Measurements from ENCODE around the gene DMD.

DNA sequence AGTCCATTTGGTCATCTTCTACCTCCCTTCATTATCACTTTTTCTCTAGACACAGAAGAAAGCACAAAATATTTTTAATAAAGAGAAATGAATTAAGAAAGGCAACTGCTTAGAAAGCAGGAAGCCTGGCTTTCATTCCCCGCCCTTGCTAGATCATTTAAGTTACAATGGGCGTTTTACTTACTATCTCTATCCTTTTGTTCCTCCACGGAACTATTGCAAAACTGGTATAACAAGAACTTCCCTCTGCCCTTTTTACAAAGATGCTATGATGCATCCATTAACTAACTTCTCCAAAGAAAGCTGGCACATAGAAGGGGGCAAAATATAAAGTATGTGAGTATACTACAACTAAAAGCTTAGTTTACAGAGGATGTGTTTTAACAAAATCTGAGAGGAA, 1705.0 kb downstream of the DMD start:
- TF ChIP-seq, protein P1, sequence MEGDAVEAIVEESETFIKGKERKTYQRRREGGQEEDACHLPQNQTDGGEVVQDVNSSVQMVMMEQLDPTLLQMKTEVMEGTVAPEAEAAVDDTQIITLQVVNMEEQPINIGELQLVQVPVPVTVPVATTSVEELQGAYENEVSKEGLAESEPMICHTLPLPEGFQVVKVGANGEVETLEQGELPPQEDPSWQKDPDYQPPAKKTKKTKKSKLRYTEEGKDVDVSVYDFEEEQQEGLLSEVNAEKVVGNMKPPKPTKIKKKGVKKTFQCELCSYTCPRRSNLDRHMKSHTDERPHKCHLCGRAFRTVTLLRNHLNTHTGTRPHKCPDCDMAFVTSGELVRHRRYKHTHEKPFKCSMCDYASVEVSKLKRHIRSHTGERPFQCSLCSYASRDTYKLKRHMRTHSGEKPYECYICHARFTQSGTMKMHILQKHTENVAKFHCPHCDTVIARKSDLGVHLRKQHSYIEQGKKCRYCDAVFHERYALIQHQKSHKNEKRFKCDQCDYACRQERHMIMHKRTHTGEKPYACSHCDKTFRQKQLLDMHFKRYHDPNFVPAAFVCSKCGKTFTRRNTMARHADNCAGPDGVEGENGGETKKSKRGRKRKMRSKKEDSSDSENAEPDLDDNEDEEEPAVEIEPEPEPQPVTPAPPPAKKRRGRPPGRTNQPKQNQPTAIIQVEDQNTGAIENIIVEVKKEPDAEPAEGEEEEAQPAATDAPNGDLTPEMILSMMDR (IDR thresholded peaks at IDR 0.05; ENCODE audit: poor library complexity, severe bottlenecking): no peak
- TF ChIP-seq SMC3 (conservative IDR thresholded peaks at IDR 0.05; ENCODE audit: poor library complexity) (no peak), RAD21 (conservative IDR thresholded peaks at IDR 0.05) (no peak), REST (IDR thresholded peaks at IDR 0.05; ENCODE audit: borderline replicate concordance) (no peak), EP300 (conservative IDR thresholded peaks at IDR 0.05; ENCODE audit: poor library complexity, severe bottlenecking) (no peak), POLR2AphosphoS5 (IDR thresholded peaks at IDR 0.05) (no peak), EZH2 (IDR thresholded peaks at IDR 0.05; ENCODE audit: borderline replicate concordance, insufficient read depth, low read length, poor library complexity, severe bottlenecking) (no peak), MXI1 (conservative IDR thresholded peaks at IDR 0.05; ENCODE audit: poor library complexity, severe bottlenecking) (no peak)
